HCEC 1CT (cell line): Measurements from ENCODE around the gene LRRC14B.
A peak's percentile ranks its signal among the peaks of the same experiment; 100 is the strongest.

ENCODE experiments used
- DNase-seq: peaks from one replicate; pipeline ENCODE4 v3.0.0-alpha.2; 2017

LRRC14B gene

DNA sequence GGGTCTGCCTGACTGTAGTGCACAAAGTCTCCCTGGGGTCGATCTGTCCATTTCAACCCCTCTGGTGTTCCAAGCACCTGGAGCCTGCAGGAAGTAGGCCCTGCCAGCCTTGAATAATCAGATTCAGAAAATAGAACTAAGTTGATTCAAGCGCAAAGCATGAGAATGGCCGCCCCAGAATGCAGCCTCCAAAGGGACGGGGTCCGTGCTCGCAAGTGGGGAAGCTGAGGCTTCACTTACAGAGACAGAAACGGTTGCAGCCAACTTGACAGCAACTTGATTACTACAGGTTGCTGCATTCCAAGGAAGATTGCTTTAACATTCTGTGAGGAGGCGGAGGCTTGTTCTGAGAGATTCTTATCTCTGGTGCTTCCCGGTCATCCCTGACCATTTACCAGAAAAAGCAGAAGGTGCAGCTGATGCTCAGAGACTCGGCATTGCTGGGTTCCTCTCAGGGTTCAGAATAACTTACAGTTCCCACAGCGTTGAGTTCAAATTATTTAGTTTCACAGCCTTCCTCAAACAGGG, 14.9 kb upstream of the LRRC14B start:
- no peak for DNase-seq

- DNase-seq = no peak
These were observed 13.2 kb upstream of the LRRC14B start for GRCh38 chr5:178110-178509.

DNA sequence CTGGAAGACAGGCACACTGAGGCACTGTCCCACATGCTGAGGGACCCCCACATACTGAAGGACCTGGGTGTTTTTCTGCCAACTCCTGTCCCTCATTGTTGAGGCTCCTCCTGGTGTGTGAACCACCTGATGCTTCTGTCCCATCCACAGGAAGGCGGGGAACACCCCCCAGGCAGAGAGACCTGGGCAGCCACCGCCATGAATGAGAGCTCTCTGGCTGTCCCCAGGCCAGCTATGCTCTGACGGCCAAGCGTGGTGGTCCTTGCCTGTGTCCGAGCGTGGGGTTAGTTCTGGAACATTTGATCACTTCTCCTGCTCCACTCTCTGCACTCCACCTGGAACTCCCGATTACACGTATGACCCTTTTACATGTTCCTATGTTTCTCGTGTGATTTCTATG, 11.9 kb upstream of the LRRC14B start:
- no peak for DNase-seq

DNA sequence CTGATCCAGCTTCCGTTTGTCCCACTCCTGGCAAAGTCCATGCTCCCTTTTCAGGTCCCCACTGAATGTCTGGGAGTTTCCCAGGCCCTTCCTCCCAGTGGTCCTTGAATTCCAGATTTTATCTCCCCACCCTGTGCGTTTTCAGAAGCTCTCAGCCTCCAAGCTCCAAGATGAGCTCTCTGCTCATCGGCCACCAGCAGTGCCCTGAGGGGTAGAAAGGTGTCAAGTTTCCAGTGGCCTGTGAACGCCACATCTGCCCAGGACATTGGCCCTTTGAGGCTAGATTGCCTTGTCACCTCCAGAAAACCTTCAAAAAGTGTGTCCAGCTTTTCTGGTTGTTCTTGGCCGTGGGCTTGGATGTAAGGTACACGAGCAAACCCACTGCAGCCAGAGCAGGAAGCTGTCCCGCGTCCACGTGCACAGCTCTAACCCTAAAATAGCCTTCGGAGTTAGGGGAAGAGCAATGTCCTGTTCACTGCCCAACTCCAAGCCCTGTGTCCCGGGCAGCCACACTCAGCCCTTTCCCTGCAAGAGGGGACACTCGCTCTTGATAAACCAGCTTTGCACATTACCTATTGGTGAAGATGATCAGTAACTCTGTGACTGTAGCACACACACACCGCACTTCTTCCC, 10.9 kb upstream of the LRRC14B start:
- DNase-seq = no peak

DNA sequence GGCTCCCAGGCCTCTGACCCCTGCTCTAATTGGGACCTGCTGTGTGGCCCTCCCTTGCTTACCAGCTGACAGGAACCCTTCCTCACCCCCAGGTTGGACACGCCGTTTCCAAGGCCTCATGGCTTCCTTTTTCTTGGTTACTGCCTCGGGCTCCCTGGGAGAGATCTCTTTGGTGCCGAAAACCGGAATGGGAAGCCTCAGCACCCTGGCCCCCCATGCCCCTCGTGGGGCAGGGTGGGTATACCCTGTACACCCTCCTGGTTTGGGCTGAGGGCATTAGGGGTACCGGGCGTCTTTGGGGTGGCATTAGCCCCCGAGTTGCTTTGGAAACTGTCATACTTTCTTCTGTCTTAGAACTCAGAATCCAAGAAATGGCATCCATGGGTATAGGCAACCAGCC, 10.1 kb upstream of the LRRC14B start:
- no peak for DNase-seq

DNA sequence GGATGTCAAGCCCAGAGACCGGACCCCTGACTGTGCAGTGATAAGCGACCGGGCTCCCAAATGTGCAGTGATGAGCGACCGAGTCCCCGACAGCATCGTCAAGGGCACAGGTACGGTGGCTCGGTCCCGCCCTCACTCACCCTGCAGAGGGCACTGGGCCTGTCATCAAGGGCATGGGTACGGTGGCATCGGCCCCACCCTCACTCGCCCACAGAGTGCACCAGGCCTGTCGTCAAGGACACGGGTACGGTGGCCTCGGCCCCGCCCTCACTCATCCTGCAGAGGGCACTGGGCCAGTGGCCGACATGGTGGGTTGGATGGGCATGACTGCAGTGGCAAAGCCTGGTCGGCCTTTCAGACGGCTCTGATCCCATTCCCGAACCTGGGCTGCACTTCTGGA, 9.7 kb upstream of the LRRC14B start:
- DNase-seq = no peak

GRCh38 chr5:182126-182525, 9.2 kb upstream of the LRRC14B start:
- DNase-seq = no peak

GRCh38 chr5:184471-184870, 6.8 kb upstream of the LRRC14B start:
- DNase-seq = no peak

- no peak for DNase-seq
These were observed 5.9 kb upstream of the LRRC14B start for GRCh38 chr5:185095-186070.

GRCh38 chr5:186091-187041, 4.9 kb upstream of the LRRC14B start:
- no peak for DNase-seq

DNA sequence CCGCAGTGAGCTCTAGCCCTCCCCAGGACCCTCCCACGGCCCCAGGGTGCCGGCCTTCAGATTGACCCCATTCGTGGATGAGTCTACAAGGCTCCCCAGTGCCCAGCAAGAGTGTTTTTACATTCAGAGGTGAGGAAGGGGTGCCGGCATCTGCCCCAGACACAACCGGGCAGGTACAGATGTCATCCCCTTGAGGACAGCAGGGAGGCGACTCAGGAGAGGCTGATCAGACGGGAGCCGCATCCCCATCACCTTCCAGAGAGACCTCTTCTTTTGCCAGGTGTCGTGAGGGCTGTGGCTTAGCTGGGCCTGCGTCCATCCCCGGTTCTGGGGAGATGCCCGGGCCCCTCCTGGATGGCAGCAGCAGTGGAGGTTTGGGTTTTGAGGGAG, 4.3 kb upstream of the LRRC14B start:
- no peak for DNase-seq

DNA sequence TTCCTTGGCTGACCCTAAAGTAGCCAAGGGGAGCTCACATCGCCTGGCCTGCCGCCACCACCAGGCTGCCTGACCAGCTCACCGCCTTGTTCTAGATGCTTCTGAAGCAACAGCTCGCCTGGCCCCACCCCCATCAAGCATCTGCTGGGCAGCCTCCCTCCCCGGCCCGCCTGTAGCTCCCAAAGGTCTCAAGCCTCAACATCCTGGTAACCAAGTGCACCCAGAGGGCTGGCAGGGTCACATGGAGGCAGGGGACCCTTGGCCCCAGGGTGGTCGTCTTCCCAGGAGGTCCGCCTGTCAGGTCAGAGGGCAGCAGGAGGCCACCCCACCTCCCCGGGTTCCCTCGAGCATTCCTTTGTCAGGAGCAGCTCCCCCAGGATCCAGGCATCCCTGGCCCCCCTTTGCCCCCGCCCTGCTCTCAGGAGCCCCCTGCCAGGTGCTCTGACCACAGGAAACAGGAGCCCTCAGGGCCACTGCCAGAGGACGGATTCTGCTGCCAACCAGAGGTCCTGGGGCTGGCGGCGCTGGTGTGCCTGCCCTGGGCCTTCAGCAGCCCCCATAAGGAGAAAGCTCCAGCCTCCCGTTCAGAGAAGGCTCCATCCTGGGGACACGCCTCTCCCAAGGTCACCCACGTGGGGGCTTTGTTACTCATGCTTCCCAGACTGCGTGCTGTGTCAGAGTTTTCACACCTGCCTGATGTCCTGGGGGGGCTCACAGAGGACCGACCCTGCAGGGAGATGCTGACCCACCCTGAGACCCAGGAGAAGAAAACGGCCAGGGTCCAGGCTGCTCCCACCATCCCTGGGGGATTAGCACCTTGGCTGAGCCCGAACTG, 3.5 kb upstream of the LRRC14B start:
- DNase-seq = no peak

GRCh38 chr5:188488-189481, 2.5 kb upstream of the LRRC14B start:
- DNase-seq = peak; percentile 72

- DNase-seq = no peak
These were observed 1.8 kb upstream of the LRRC14B start for GRCh38 chr5:189486-189885.

DNA sequence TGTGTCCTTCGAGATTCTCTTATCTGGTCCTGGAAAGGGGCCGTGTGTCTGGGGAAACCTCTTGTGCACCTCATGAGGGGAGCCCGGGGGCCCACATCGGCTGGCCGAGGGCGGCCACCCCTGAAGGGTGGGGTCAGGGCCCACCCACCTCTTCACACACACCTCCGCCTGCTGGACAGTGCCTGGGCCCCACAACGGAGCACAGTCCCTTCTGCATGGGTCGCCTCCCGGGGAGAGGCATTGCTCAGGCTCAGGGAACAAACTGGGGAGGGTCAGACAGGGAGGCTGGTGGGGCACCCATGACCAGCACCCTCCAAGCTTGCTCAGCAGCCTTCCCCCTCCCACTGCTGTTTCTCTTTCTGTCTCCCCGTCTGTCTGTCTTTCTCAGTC, 1.3 kb upstream of the LRRC14B start:
- no peak for DNase-seq

- no peak for DNase-seq
These were observed 794 bp upstream of the LRRC14B start for GRCh38 chr5:190366-191035.

- no peak for DNase-seq
These were observed 825 bp downstream of the LRRC14B start for GRCh38 chr5:191949-192690.

DNA sequence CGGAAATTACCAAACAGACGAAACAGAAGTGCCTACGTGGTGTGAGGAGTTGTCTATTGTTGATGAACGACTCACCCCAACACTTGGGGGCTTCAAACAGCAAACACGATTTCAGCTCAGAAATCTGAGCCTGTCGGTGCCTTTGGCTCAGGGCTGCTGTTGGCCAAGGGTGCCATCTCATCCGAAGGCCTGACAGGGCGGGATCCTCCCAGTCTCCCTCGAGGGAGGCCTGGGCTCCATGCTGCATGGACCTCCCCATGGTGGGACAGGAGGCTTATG, 1.3 kb downstream of the LRRC14B start:
- DNase-seq = no peak

GRCh38 chr5:192970-193831, 1.9 kb downstream of the LRRC14B start:
- DNase-seq = no peak
